Panc1 (cell line): Measurements from ENCODE around the gene NFILZ. TPM values are rescaled to one million over a fixed set of nuclear protein-coding genes. Genes with fewer than 3 reads are reported as not detected.

Source experiments
- ATAC-seq: fragments of 200-7000 bp; cut with Tn5 transposase; 2 replicates; pipeline ENCODE4 v1.9.1; 2020; ENCODE audit warnings: mild to moderate bottlenecking, moderate library complexity
- BruUV-seq: library from RNA; stranded (reverse); fragments of 400-500 nt; replicated peaks from 2 replicates; lab custom pipeline; 2021; lab: Mats Ljungman, UMichigan
- CTCF ChIA-PET: fragments of 300-600 bp; sonication (Branson Sonifier 250); formaldehyde crosslinking; loops from one replicate; lab custom pipeline; 2022; ENCODE audit warnings: antibody characterized with exemption; lab: Charles Lee
- POLR2A ChIA-PET: fragments of 300-600 bp; sonication (Branson Sonifier 250); formaldehyde crosslinking; loops from one replicate; lab custom pipeline; 2022; ENCODE audit warnings: antibody characterized with exemption; lab: Charles Lee
- DNase-seq: peaks from one replicate; pipeline ENCODE4 v3.0.0-alpha.2; 2010; ENCODE audit warnings: low read depth, low spot score
- H3K27ac ChIP-seq: 2 replicates; pipeline ENCODE4 v1.5.1; 2011; ENCODE audit warnings: mild to moderate bottlenecking, low read length, inconsistent platforms
- H3K27me3 ChIP-seq: fragments of 200-500 bp; sonication (Bioruptor generic); 2 replicates; pipeline ENCODE4 v1.6.0; 2014; ENCODE audit warnings: low read length, inconsistent platforms; ENCODE audit not compliant: control insufficient read depth, insufficient read depth
- H3K36me3 ChIP-seq: fragments of 200-500 bp; sonication (Bioruptor generic); 2 replicates; pipeline ENCODE4 v1.5.1; 2014; ENCODE audit warnings: inconsistent platforms, mild to moderate bottlenecking, low read length, moderate library complexity; ENCODE audit not compliant: control insufficient read depth, insufficient read depth
- H3K4me1 ChIP-seq: 2 replicates; pipeline ENCODE4 v1.5.1; 2011; ENCODE audit warnings: inconsistent platforms, mild to moderate bottlenecking, low read length, moderate library complexity; ENCODE audit not compliant: control insufficient read depth, insufficient read depth
- H3K4me3 ChIP-seq, 2 experiments: 2 replicates each; pipeline ENCODE4 v1.5.1; 2011 to 2012; ENCODE audit warnings: low read depth in 2 of 2, low read length in 2 of 2, mild to moderate bottlenecking in 2 of 2, inconsistent platforms in 1 of 2, moderate library complexity in 1 of 2
- H3K9me3 ChIP-seq: fragments of 200-500 bp; sonication (Bioruptor generic); 2 replicates; pipeline ENCODE4 v1.5.1; 2014; ENCODE audit warnings: low read depth, mild to moderate bottlenecking, inconsistent platforms, low read length, moderate library complexity; ENCODE audit not compliant: control insufficient read depth, insufficient read depth
- CTCF ChIP-seq: fragments of 450-650 bp; IDR thresholded peaks from 2 replicates; pipeline ENCODE4 v1.5.1; 2017; ENCODE audit warnings: mild to moderate bottlenecking
- POLR2AphosphoS5 ChIP-seq: IDR thresholded peaks from 2 replicates; pipeline ENCODE4 v1.6.1; 2012; ENCODE audit warnings: mild to moderate bottlenecking, low read depth, low read length, moderate library complexity
- REST ChIP-seq, 2 experiments: IDR thresholded peaks; 2 replicates each; pipeline ENCODE4 v1.6.1; 2011 to 2012; ENCODE audit warnings: low read depth in 2 of 2, control low read depth in 1 of 2, low read length in 1 of 2, mild to moderate bottlenecking in 1 of 2, moderate library complexity in 1 of 2; ENCODE audit not compliant: insufficient read depth in 1 of 2
- SIN3A ChIP-seq: IDR thresholded peaks from 2 replicates; pipeline ENCODE4 v1.6.1; 2012; ENCODE audit warnings: low read depth, mild to moderate bottlenecking, low read length, moderate library complexity, borderline replicate concordance; ENCODE audit not compliant: insufficient read depth
- TCF7L2 ChIP-seq: IDR thresholded peaks from 2 replicates; pipeline ENCODE4 v1.6.1; 2011; ENCODE audit warnings: mild to moderate bottlenecking, low read depth, low read length, inconsistent platforms
- in situ Hi-C: cut with HindIII; loops from 2 replicates; pipeline ENCODE4 v1.10.0; 2016; ENCODE audit warnings: low sequenced_read_pairs, low pct_unique_long_range_greater_than_20kb
- intact Hi-C: fragments of 100-400 bp; cut with micrococcal nuclease; formaldehyde crosslinking; loops from one replicate; pipeline ENCODE4 v1.10.0; 2022; ENCODE audit not compliant: unreplicated experiment
- total RNA-seq: library from RNA; stranded (reverse); gene quantifications from one replicate; pipeline ENCODE4 v1.2.1, GENCODE V29; 2021; ENCODE audit not compliant: unreplicated experiment

The NFILZ gene
- total RNA-seq, 1 experiment from 2014 or later: not detected

DNA sequence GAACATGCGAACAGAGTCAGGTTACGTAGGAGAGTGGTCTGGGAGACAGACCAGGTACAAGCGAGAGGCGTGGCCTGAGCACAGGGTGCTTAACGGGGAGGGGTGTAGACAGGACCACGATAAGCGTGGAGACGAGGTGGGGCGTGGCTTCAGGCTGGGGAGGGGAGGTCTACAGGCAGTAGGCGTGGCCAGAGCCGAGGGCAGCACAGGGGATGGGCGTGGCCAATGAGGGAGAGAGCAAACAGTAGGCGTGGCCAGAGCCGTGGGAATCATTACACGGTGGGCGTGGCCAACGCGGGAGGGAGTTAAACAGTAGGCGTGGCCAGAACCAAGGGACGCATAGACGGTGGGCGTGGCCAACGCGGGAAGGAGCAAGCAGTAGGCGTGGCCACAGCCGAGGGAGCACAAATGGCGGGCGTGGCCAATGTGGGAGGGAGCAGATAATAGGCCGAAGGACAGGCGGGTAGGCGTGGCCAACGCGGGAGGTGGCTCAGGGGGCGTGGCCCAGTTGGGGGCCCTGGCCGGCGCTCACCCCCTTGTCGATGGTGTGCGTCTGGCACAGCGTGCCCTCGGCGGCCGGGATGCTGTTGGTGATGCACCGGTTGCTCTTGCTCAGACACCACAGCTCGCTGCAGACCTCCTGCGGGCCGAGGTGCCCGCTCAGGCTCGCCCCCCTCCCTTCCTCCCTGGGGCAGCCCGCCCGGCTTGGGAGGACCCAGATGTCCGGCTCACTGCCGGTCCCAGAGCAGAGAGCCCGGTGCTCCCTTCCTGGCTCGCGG lies 38.0 kb upstream of the NFILZ start (continued):
- TF ChIP-seq TCF7L2: no peak

DNA sequence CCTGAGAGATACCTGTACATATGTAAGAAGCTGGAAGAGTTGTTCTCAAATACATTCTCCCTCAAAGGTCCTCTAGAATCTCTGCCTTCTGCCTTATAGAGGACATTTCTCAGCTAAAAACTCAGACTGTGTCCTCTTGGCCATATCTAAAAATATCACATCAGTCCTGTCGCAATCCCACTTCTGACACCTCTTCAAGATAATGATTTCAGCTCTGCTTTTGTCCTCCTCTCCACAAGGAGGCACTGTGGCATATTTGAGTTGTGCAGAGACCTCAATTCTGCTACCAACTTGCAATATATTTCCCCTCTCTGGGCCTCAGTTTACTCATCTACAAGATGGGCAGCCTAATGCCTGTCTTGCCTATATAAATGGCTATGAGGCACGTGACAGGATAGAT lies 36.5 kb upstream of the NFILZ start:
- BruUV-seq: TSS peak; percentile 63
- CTCF ChIA-PET: interaction anchor here (1.2 kb wide), 1 partner anchor 15 kb away, joined by 5 read pairs; no protein-coding TSS in a partner anchor
- POLR2A ChIA-PET: no interaction called here
- intact Hi-C loops: no loop called here
- TF ChIP-seq TCF7L2 (no peak), REST (IDR thresholded peaks at IDR 0.05; ENCODE audit: insufficient read depth in 1 of 2, low read depth in 2 of 2, low read length in 1 of 2) (no peak), POLR2AphosphoS5 (no peak), CTCF (no peak), SIN3A (no peak)
- H3K9me3 ChIP-seq: no peaks in the 10 kb centered on the region
- no peaks in the 10 kb centered on the region for H3K4me1 ChIP-seq
- no peaks in the 10 kb centered on the region for H3K27me3 ChIP-seq
- ATAC-seq (no peak), DNase-seq (no peak)
- H3K27ac ChIP-seq: no peak overlapping the region
- no peak overlapping the region for H3K4me3 ChIP-seq
- no peaks in the 10 kb centered on the region for H3K36me3 ChIP-seq
- in situ Hi-C loops: no loop called here

- DNase-seq: no peak
- H3K27me3 ChIP-seq: no peaks in the 10 kb centered on the region
- no TSS peak for BruUV-seq
- ATAC-seq: no peak
- TF ChIP-seq CTCF (no peak), POLR2AphosphoS5 (no peak), SIN3A (no peak), REST (IDR thresholded peaks at IDR 0.05; ENCODE audit: insufficient read depth in 1 of 2, low read depth in 2 of 2, low read length in 1 of 2) (no peak), TCF7L2 (no peak)
- no peak overlapping the region for H3K27ac ChIP-seq
- H3K4me3 ChIP-seq: no peak overlapping the region
- in situ Hi-C loops (no loop called here), intact Hi-C loops (no loop called here)
- no peaks in the 10 kb centered on the region for H3K4me1 ChIP-seq
- CTCF ChIA-PET: no interaction called here
- H3K36me3 ChIP-seq: no peaks in the 10 kb centered on the region
- POLR2A ChIA-PET: interaction anchor here (0.6 kb wide), 1 partner anchor 74 kb away, joined by 7 read pairs; no protein-coding TSS in a partner anchor
- H3K9me3 ChIP-seq: no peaks in the 10 kb centered on the region
Observed at GRCh38 chr19:8595651-8596050, 34.8 kb upstream of the NFILZ start.
